ENCODE data around the gene CNKSR3. TPM values are rescaled to one million over a fixed set of nuclear protein-coding genes. Genes with fewer than 3 reads are reported as not detected.

CNKSR3 gene
- polyA plus RNA-seq, 1 donor from 2014 or later: 3.0 TPM

DNA sequence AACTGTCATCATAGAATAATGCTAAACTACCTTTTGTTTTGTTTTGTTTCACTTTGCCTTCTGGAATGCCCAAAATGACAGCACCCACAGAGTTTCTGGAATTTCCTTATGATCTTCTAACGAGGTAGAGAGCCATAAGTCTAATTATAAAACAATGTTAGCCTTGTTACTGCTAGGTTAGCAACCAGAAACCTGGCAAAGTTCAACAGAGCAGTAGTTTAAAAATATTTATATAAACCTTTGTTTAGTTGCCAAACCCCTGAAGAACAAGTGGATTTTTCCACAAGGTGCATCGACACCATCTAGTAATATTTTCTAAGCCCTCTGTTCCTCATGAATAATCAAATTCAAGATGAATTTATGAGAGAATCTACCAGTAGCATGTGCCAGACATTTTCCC lies 126.3 kb downstream of the CNKSR3 start:
- no peaks in the 10 kb centered on the region for H3F3A ChIP-seq (ENCODE audit: insufficient read depth, low read length, poor library complexity, severe bottlenecking)
- H3K4me3 ChIP-seq (ENCODE audit: low read length): no peak overlapping the region
- no peak overlapping the region for H2AFZ ChIP-seq (ENCODE audit: low read depth, low read length)
- no peak overlapping the region for H3K4me2 ChIP-seq (ENCODE audit: low read length)
- TF ChIP-seq POLR2AphosphoS5 (IDR thresholded peaks at IDR 0.05): no peak
- no peak for TF ChIP-seq MXI1 (conservative IDR thresholded peaks at IDR 0.05; ENCODE audit: poor library complexity, severe bottlenecking)
- TF ChIP-seq RAD21 (conservative IDR thresholded peaks at IDR 0.05): no peak
- TF ChIP-seq, protein P1, sequence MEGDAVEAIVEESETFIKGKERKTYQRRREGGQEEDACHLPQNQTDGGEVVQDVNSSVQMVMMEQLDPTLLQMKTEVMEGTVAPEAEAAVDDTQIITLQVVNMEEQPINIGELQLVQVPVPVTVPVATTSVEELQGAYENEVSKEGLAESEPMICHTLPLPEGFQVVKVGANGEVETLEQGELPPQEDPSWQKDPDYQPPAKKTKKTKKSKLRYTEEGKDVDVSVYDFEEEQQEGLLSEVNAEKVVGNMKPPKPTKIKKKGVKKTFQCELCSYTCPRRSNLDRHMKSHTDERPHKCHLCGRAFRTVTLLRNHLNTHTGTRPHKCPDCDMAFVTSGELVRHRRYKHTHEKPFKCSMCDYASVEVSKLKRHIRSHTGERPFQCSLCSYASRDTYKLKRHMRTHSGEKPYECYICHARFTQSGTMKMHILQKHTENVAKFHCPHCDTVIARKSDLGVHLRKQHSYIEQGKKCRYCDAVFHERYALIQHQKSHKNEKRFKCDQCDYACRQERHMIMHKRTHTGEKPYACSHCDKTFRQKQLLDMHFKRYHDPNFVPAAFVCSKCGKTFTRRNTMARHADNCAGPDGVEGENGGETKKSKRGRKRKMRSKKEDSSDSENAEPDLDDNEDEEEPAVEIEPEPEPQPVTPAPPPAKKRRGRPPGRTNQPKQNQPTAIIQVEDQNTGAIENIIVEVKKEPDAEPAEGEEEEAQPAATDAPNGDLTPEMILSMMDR (IDR thresholded peaks at IDR 0.05; ENCODE audit: poor library complexity, severe bottlenecking): no peak
- no peak for TF ChIP-seq EP300 (conservative IDR thresholded peaks at IDR 0.05; ENCODE audit: poor library complexity, severe bottlenecking)
- no peak for TF ChIP-seq SMC3 (conservative IDR thresholded peaks at IDR 0.05; ENCODE audit: poor library complexity)
- no peak for TF ChIP-seq EZH2 (IDR thresholded peaks at IDR 0.05; ENCODE audit: borderline replicate concordance, insufficient read depth, low read length, poor library complexity, severe bottlenecking)
- TF ChIP-seq, protein P2, sequence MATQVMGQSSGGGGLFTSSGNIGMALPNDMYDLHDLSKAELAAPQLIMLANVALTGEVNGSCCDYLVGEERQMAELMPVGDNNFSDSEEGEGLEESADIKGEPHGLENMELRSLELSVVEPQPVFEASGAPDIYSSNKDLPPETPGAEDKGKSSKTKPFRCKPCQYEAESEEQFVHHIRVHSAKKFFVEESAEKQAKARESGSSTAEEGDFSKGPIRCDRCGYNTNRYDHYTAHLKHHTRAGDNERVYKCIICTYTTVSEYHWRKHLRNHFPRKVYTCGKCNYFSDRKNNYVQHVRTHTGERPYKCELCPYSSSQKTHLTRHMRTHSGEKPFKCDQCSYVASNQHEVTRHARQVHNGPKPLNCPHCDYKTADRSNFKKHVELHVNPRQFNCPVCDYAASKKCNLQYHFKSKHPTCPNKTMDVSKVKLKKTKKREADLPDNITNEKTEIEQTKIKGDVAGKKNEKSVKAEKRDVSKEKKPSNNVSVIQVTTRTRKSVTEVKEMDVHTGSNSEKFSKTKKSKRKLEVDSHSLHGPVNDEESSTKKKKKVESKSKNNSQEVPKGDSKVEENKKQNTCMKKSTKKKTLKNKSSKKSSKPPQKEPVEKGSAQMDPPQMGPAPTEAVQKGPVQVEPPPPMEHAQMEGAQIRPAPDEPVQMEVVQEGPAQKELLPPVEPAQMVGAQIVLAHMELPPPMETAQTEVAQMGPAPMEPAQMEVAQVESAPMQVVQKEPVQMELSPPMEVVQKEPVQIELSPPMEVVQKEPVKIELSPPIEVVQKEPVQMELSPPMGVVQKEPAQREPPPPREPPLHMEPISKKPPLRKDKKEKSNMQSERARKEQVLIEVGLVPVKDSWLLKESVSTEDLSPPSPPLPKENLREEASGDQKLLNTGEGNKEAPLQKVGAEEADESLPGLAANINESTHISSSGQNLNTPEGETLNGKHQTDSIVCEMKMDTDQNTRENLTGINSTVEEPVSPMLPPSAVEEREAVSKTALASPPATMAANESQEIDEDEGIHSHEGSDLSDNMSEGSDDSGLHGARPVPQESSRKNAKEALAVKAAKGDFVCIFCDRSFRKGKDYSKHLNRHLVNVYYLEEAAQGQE (IDR thresholded peaks at IDR 0.05; ENCODE audit: borderline replicate concordance): no peak
- TF ChIP-seq TAF1 (IDR thresholded peaks at IDR 0.05; ENCODE audit: low read depth): no peak
- no peaks in the 10 kb centered on the region for H4K20me1 ChIP-seq (ENCODE audit: insufficient read depth)
- no peak overlapping the region for H3K27ac ChIP-seq (ENCODE audit: low read length)
- no peaks in the 10 kb centered on the region for H3K27me3 ChIP-seq (ENCODE audit: insufficient read depth, low read depth, low read length)
- H3K9ac ChIP-seq (ENCODE audit: low read length): no peak overlapping the region
- H3K9me3 ChIP-seq (ENCODE audit: low read length): no peaks in the 10 kb centered on the region
- H3K79me2 ChIP-seq (replicated peaks; ENCODE audit: insufficient read depth, low read length): no peaks in the 10 kb centered on the region
- no peaks in the 10 kb centered on the region for H3K36me3 ChIP-seq (ENCODE audit: insufficient read depth, low read length)
- H3K9me2 ChIP-seq (ENCODE audit: insufficient read depth, low read length): no peaks in the 10 kb centered on the region

DNA sequence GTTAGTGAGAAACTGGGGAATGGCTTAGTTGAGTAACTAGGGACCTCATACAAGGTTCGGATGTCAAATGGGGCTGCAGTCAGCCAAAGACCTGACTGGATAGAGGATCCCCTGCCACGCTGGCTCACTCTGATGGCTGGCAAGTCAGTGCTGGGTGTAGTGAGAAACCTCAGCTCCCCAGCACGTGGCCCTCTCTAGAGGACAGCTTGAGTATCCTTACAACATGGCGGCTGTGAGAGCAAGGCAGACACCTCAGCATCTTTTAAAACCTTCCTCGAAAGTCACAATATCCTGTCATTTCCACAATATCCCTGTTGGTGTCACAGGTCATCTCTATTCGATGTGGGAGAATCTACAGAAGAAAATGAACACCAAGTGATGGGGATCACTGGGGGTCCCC lies 127.2 kb downstream of the CNKSR3 start:
- no peaks in the 10 kb centered on the region for H3K79me2 ChIP-seq (replicated peaks; ENCODE audit: insufficient read depth, low read length)
- H2AFZ ChIP-seq (ENCODE audit: low read depth, low read length): no peak overlapping the region
- H3K4me2 ChIP-seq (ENCODE audit: low read length): no peak overlapping the region
- no peak overlapping the region for H3K27ac ChIP-seq (ENCODE audit: low read length)
- TF ChIP-seq RAD21 (conservative IDR thresholded peaks at IDR 0.05) (no peak), SMC3 (conservative IDR thresholded peaks at IDR 0.05; ENCODE audit: poor library complexity) (no peak), TAF1 (IDR thresholded peaks at IDR 0.05; ENCODE audit: low read depth) (no peak), MXI1 (conservative IDR thresholded peaks at IDR 0.05; ENCODE audit: poor library complexity, severe bottlenecking) (no peak), EZH2 (IDR thresholded peaks at IDR 0.05; ENCODE audit: borderline replicate concordance, insufficient read depth, low read length, poor library complexity, severe bottlenecking) (no peak), POLR2AphosphoS5 (IDR thresholded peaks at IDR 0.05) (no peak), EP300 (conservative IDR thresholded peaks at IDR 0.05; ENCODE audit: poor library complexity, severe bottlenecking) (no peak)
- TF ChIP-seq, protein P2 (IDR thresholded peaks at IDR 0.05; ENCODE audit: borderline replicate concordance): no peak
- TF ChIP-seq, protein P1 (IDR thresholded peaks at IDR 0.05; ENCODE audit: poor library complexity, severe bottlenecking): no peak
- no peak overlapping the region for H3K4me3 ChIP-seq (ENCODE audit: low read length)
- no peaks in the 10 kb centered on the region for H3K27me3 ChIP-seq (ENCODE audit: insufficient read depth, low read depth, low read length)
- H3K9me2 ChIP-seq (ENCODE audit: insufficient read depth, low read length): no peaks in the 10 kb centered on the region
- H3K9ac ChIP-seq (ENCODE audit: low read length): no peak overlapping the region
- H4K20me1 ChIP-seq (ENCODE audit: insufficient read depth): no peaks in the 10 kb centered on the region
- no peaks in the 10 kb centered on the region for H3F3A ChIP-seq (ENCODE audit: insufficient read depth, low read length, poor library complexity, severe bottlenecking)
- no peaks in the 10 kb centered on the region for H3K36me3 ChIP-seq (ENCODE audit: insufficient read depth, low read length)
- H3K9me3 ChIP-seq (ENCODE audit: low read length): no peaks in the 10 kb centered on the region

All from neural cell (in vitro differentiated cells).